HG03045 (cell line): ENCODE data around the gene EYA2.

Experiments used
- ATAC-seq: cut with Tn5 transposase; IDR thresholded peaks from one replicate; pipeline ENCODE4 v1.9.1; 2021; ENCODE audit warnings: mild to moderate bottlenecking, moderate library complexity; ENCODE audit not compliant: unreplicated experiment

The EYA2 gene

GRCh38 chr20:47216819-47217410, 322.3 kb downstream of the EYA2 start:
- ATAC-seq: no peak

- no peak for ATAC-seq
Observed at GRCh38 chr20:47217482-47218446, 323.1 kb downstream of the EYA2 start.

- ATAC-seq: no peak
Observed at GRCh38 chr20:47220161-47220582, 325.5 kb downstream of the EYA2 start.

GRCh38 chr20:47221036-47221625, 326.5 kb downstream of the EYA2 start:
- no peak for ATAC-seq

- no peak for ATAC-seq
Observed at GRCh38 chr20:47222468-47223119, 328.0 kb downstream of the EYA2 start.

- ATAC-seq: no peak
Observed at GRCh38 chr20:47223896-47224295, 329.3 kb downstream of the EYA2 start.

GRCh38 chr20:47224300-47224791, 329.7 kb downstream of the EYA2 start:
- ATAC-seq: no peak

GRCh38 chr20:47224857-47225256, 330.2 kb downstream of the EYA2 start:
- ATAC-seq: no peak

GRCh38 chr20:47225458-47225857, 330.8 kb downstream of the EYA2 start:
- ATAC-seq: no peak

GRCh38 chr20:47227119-47227518, 332.5 kb downstream of the EYA2 start:
- ATAC-seq: no peak

- no peak for ATAC-seq
Observed at GRCh38 chr20:47227576-47227975, 332.9 kb downstream of the EYA2 start.

- no peak for ATAC-seq
Observed at GRCh38 chr20:47228654-47229053, 334.0 kb downstream of the EYA2 start.

GRCh38 chr20:47230811-47231256, 336.2 kb downstream of the EYA2 start:
- ATAC-seq: no peak

- no peak for ATAC-seq
Observed at GRCh38 chr20:47231382-47232039, 336.9 kb downstream of the EYA2 start.

- no peak for ATAC-seq
Observed at GRCh38 chr20:47232518-47232917, 337.9 kb downstream of the EYA2 start.

GRCh38 chr20:47233333-47234188, 338.9 kb downstream of the EYA2 start:
- no peak for ATAC-seq

- ATAC-seq: no peak
Observed at GRCh38 chr20:47235111-47235510, 340.5 kb downstream of the EYA2 start.

- no peak for ATAC-seq
Observed at GRCh38 chr20:47235853-47236638, 341.4 kb downstream of the EYA2 start.

GRCh38 chr20:47236639-47236900, 341.9 kb downstream of the EYA2 start:
- ATAC-seq: no peak
